Chondrocyte (in vitro differentiated cells): ENCODE results near the gene SCYL1. TPM values are rescaled to one million over a fixed set of nuclear protein-coding genes. Genes with fewer than 3 reads are reported as not detected.
"Not testable (repeated sequence)": the region's sequence is repeated elsewhere in the genome, so short reads cannot be mapped to it uniquely, and the experiment has no call there.

Experiments
- DNase-seq: peaks from one replicate; pipeline ENCODE4 v3.0.0; 2021; ENCODE audit warnings: mixed read lengths, low spot score
- H3K27ac Mint-ChIP-seq: one replicate; pipeline ENCODE4 v1.8.0; 2021; ENCODE audit warnings: mild to moderate bottlenecking, moderate library complexity, mixed read lengths; ENCODE audit not compliant: unreplicated experiment
- H3K27me3 Mint-ChIP-seq: 2 replicates; pipeline ENCODE4 v1.8.0; 2021; ENCODE audit warnings: low read depth, mixed read lengths
- H3K36me3 Mint-ChIP-seq: 2 replicates; pipeline ENCODE4 v1.8.0; 2021; ENCODE audit warnings: low read depth, mixed read lengths
- H3K4me1 Mint-ChIP-seq: 2 replicates; pipeline ENCODE4 v1.8.0; 2021; ENCODE audit warnings: low read depth, mild to moderate bottlenecking, mixed read lengths
- H3K4me3 Mint-ChIP-seq: one replicate; pipeline ENCODE4 v1.8.0; 2021; ENCODE audit warnings: mild to moderate bottlenecking, moderate library complexity, mixed read lengths; ENCODE audit not compliant: unreplicated experiment
- H3K9me3 Mint-ChIP-seq: 2 replicates; pipeline ENCODE4 v1.8.0; 2021; ENCODE audit warnings: low read depth, mixed read lengths
- total RNA-seq: library from RNA; stranded (reverse); gene quantifications from 3 replicates; pipeline ENCODE4 v1.2.1, GENCODE V29; 2021
- TF ChIP-seq, protein P1 (sequence below): fragments of 200-600 bp; sonication (generic); IDR thresholded peaks from 2 replicates; pipeline ENCODE4 v1.5.0; 2021; ENCODE audit warnings: antibody characterized with exemption, mild to moderate bottlenecking, moderate library complexity

SCYL1 gene
- total RNA-seq, 1 donor from 2014 or later = 108 TPM

DNA sequence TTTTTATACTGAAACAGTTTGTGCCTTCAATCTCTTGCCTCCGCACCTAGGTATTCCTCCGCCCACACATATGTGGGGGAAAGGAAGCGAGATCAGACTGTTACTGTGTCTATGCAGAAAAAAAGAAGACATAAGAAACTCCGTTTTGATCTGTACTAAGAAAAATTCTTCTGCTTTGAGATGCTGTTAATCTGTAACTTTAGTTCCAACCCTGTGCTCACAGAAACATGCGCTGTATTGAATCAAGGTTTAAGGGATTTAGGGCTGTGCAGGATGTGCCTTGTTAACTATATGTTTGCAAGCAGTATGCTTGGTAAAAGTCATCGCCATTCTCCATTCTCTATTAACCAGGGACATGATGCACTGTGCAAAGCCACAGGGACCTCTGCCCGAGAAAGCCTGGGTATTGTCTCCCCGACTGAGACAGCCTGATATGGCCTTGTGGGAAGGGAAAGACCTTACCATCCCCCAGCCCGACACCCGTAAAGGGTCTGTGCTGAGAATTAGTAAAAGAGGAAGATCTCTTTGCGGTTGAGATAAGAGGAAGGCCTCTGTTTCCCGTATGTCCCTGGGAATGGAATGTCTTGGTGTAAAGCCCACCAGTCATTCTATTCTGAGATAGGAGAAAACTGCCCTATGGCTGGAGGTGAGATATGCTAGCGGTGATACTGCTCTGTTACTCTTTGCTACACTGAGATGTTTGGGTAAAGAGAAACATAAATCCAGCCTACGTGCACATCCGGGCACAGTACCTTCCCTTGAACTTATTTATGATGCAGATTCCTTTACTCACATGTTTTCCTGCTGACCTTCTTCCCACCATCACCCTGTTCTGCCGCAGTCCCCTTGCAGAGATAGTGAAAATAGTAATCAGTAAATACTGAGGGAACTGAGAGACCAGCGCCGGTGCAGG is 1.9 kb upstream of the SCYL1 start:
- H3K4me1 Mint-ChIP-seq = peaks cover 38% of the 10 kb centered on the region
- not testable (repeated sequence) for DNase-seq, H3K36me3 Mint-ChIP-seq, H3K4me3 Mint-ChIP-seq, H3K9me3 Mint-ChIP-seq, H3K27me3 Mint-ChIP-seq, H3K27ac Mint-ChIP-seq

DNA sequence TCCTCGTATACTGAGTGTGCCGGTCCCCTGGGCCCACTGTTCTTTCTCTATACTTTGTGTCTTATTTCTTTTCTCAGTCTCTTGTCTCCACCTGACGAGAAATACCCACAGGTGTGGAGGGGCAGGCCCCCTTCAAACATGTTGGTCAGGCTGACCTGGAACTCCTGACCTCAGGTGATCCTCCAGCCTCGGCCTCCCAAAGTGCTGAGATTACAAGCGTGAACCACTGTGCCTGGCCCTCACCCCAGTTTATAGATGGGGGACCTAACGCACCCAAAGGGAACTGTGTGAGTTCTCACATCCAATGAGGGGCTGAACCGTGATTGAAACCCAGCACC is 1.3 kb upstream of the SCYL1 start:
- peak; percentile 54 for DNase-seq
- H3K9me3 Mint-ChIP-seq, H3K27me3 Mint-ChIP-seq, H3K36me3 Mint-ChIP-seq, H3K27ac Mint-ChIP-seq, H3K4me3 Mint-ChIP-seq: not testable (repeated sequence)
- peaks cover 38% of the 10 kb centered on the region for H3K4me1 Mint-ChIP-seq

DNA sequence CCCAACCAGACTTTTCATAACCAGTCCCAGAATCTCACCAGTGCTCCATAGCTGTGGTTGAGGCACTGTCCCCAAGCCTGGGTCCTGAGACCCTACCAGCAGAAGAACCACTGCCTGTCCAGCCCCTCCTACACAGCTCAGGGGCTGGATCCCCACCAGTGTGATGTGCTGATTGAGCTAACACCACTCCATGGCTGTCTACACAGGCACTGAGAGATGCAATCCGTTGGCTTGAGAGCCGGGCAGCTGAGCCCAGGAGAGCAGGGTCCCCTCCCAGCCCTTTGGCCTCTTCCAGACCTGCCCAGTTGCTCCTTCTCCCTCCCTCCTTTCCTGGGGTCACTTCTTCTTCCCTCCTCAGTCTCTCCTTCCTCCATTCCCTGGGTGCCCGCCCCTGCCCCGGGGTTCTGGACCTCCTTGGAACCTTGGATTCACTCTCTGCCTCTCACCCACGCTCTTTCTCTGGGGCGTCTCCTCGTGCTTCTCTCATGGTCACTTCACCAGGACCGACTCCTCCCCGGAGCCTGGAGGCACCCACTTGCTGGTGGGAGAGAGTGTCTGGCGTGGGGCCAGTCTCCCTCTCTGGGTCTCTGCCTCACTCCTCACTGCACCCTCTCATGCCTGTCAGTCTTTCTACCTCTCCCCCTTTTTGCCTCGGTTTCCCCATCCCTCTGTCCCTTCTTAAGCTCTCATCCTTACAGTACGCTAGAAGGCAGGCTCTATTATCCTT is 706 bp upstream of the SCYL1 start:
- Mint-ChIP-seq H3K4me1 (peaks cover 42% of the 10 kb centered on the region), H3K9me3 (no peaks in the 10 kb centered on the region), H3K36me3 (peaks cover 10% of the 10 kb centered on the region), H3K27me3 (no peaks in the 10 kb centered on the region), H3K27ac (peak overlapping the region; percentile 36), H3K4me3 (peak overlapping the region; percentile 54)
- TF ChIP-seq, protein P1, sequence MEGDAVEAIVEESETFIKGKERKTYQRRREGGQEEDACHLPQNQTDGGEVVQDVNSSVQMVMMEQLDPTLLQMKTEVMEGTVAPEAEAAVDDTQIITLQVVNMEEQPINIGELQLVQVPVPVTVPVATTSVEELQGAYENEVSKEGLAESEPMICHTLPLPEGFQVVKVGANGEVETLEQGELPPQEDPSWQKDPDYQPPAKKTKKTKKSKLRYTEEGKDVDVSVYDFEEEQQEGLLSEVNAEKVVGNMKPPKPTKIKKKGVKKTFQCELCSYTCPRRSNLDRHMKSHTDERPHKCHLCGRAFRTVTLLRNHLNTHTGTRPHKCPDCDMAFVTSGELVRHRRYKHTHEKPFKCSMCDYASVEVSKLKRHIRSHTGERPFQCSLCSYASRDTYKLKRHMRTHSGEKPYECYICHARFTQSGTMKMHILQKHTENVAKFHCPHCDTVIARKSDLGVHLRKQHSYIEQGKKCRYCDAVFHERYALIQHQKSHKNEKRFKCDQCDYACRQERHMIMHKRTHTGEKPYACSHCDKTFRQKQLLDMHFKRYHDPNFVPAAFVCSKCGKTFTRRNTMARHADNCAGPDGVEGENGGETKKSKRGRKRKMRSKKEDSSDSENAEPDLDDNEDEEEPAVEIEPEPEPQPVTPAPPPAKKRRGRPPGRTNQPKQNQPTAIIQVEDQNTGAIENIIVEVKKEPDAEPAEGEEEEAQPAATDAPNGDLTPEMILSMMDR = no peak
- peak; percentile 85 for DNase-seq

DNA sequence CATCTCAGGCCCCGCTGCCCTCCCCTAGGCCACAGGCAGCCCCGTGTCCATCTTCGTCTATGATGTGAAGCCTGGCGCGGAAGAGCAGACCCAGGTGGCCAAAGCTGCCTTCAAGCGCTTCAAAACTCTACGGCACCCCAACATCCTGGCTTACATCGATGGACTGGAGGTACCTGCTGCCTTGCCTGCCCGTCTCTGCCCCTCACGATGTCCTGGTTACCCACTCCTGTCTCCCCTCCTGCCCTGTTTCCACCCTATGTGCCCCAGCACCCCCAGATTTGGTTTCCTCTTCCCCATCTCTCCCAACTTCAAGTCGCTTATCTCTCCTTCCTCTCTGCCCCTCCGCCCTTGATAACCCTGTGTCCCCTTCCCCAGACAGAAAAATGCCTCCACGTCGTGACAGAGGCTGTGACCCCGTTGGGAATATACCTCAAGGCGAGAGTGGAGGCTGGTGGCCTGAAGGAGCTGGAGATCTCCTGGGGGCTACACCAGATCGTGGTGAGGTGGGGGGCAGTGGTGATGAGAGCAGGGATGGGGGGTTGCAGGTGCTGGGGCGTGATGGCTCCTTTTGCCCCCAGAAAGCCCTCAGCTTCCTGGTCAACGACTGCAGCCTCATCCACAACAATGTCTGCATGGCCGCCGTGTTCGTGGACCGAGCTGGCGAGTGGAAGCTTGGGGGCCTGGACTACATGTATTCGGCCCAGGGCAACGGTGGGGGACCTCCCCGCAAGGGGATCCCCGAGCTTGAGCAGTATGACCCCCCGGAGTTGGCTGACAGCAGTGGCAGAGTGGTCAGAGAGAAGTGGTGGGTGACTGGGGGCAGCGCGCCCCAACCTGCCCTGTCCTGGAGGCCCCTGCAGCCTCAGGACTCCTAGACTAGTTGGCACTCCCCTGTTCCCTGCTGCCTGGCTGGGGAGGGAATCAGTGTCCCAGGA is 930 bp downstream of the SCYL1 start:
- TF ChIP-seq, protein P1 = no peak
- H3K27me3 Mint-ChIP-seq = no peaks in the 10 kb centered on the region
- peak overlapping the region; percentile 81 for H3K27ac Mint-ChIP-seq
- H3K9me3 Mint-ChIP-seq = no peaks in the 10 kb centered on the region
- peaks cover 14% of the 10 kb centered on the region for H3K36me3 Mint-ChIP-seq
- DNase-seq = peak; percentile 86
- peak overlapping the region; percentile 90 for H3K4me3 Mint-ChIP-seq
- peaks cover 42% of the 10 kb centered on the region for H3K4me1 Mint-ChIP-seq

DNA sequence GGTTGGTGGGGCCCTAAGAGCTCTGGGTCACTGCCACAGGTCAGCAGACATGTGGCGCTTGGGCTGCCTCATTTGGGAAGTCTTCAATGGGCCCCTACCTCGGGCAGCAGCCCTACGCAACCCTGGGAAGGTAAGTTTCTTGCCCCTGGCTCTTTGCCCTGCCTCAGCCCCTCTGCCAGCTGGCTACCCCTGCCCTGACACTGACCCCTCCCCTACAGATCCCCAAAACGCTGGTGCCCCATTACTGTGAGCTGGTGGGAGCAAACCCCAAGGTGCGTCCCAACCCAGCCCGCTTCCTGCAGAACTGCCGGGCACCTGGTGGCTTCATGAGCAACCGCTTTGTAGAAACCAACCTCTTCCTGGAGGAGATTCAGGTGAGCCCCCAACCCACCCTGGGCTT is 1.9 kb downstream of the SCYL1 start:
- DNase-seq = no peak
- TF ChIP-seq, protein P1 = no peak
- H3K36me3 Mint-ChIP-seq = peaks cover 23% of the 10 kb centered on the region
- no peak overlapping the region for H3K27ac Mint-ChIP-seq
- no peaks in the 10 kb centered on the region for H3K9me3 Mint-ChIP-seq
- H3K4me1 Mint-ChIP-seq = peaks cover 42% of the 10 kb centered on the region
- no peaks in the 10 kb centered on the region for H3K27me3 Mint-ChIP-seq
- H3K4me3 Mint-ChIP-seq = peak overlapping the region; percentile 90
